ENCODE results near the gene FRA10AC1.

The FRA10AC1 gene

DNA sequence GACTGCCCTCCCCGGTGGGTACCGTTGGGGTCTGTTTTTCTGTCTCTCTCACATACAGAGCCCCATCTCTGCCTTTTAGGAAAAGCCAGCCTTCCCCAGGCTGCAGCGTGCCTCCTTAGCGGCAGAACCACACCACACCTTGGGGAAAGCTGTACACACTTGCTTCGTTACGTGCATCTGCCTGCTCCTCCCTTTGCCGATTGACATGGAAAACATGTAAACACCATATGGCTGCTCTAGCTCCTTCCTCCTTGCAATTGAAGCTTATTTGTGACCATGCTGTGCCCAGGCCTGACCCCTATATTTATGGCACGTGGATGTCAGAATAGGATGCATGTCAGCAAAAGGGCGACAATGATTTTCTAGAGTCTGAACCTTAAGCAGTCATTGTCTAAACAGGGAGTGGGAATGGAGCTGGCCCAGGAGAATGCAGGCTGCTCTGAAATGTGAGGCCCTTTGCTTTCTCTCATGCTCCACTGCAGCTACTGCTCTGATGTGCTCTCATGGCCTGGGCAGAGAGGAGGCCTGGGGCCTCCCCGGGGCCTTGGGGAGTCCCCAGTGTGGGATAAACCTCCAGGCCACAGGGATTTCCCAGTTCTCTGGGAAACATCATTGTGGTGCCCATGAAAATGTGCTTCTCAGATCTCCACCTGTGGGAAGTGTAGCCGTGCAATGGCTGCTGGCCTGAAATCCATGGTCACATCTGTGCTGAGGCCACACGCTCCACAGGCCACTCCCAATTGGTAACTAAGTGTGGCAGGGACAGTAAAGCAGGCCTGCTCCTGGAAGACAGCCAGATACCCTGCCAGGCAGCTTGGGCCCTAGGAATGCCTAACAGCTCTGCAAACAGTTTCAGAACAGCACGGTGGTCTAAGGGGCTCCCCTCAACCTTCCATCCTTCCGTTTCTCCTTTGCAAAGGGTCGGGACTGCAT lies 71.5 kb downstream of the FRA10AC1 start:
- no peaks in the 10 kb centered on the region for H3K9me3 Mint-ChIP-seq
- no peak overlapping the region for H3K27ac Mint-ChIP-seq
- no peak overlapping the region for H3K4me3 Mint-ChIP-seq
- H3K4me1 Mint-ChIP-seq (ENCODE audit: low read depth), result no peaks in the 10 kb centered on the region
- H3K36me3 Mint-ChIP-seq (ENCODE audit: low read depth), result no peaks in the 10 kb centered on the region
- intact Hi-C loops (cut with micrococcal nuclease), result no loop called here
- peaks cover 22% of the 10 kb centered on the region for H3K27me3 Mint-ChIP-seq

DNA sequence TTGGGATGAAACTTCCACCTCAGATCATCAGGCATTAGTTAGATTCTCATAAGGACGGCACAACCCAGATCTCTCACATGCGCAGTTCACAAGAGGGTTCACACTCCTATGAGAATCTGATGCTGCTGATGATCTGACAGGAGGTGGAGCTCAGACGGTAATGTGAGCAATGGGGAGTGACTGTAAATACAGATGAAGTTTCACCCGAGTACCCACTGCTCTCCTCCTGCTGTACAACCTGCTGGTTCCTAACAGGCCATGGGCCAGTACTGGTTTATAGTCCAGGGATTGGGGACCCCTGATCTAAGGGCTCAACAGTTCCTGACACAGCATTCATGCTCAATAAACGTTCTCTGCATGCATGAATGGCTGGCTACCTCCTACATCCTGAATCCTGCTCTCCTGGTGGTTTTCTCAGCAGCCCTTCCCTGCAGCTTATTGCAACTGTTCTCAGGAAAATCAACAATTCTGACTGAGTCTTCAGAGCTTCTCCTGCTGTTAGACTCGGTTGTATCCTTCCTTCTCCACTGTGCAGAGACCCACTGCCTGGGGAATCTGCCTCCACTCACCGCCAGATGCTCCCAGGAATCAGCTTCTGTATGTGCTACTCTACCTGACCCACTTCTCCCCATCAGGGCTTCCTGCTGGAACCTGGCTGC lies 72.6 kb downstream of the FRA10AC1 start:
- Mint-ChIP-seq H3K4me3 (no peak overlapping the region), H3K36me3 (ENCODE audit: low read depth) (no peaks in the 10 kb centered on the region), H3K9me3 (no peaks in the 10 kb centered on the region), H3K27ac (no peak overlapping the region), H3K4me1 (ENCODE audit: low read depth) (no peaks in the 10 kb centered on the region), H3K27me3 (peaks cover 17% of the 10 kb centered on the region)
- intact Hi-C loops (cut with micrococcal nuclease), result no loop called here

DNA sequence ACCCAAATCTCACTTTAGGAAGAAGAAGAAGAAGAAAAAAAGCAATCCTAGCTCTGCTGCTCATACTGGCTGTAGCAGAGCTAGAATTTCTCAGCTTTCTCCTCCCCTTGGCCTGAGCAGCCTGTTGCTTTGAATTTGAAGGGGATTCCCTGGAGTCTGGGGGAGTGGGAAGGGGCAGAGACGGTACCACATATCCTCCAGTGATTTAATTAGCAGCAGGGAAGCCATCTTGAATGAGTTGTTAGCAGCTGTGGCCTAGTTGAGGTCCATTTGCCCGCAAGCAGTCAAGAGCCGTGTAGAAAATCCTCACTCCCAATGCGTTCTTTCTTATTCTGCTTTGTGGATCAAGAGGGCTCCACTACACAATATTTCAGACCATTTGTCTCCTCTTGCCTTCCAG lies 73.5 kb downstream of the FRA10AC1 start:
- Mint-ChIP-seq H3K27me3 (peaks cover 13% of the 10 kb centered on the region), H3K9me3 (no peaks in the 10 kb centered on the region), H3K4me3 (no peak overlapping the region), H3K36me3 (ENCODE audit: low read depth) (no peaks in the 10 kb centered on the region), H3K4me1 (ENCODE audit: low read depth) (no peaks in the 10 kb centered on the region), H3K27ac (no peak overlapping the region)
- intact Hi-C loops (cut with micrococcal nuclease), result no loop called here

DNA sequence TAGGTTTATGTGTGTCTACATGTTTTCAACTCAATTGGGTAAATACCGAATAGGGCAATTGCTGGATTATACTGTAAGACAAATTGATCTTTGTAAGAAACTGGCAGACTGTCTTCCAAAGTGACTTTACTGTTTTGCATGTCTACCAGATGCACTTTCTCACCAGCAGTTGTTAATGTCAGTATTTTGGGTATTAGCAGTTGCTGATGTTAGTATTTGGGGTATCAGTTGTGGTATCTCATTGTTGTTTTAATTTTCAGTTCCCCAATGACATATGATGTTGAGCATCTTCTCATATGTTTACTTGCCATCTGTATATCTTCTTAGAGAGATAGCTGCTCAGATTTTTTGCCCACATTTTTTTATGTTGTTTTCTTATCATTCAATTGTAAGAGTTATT lies 79.5 kb downstream of the FRA10AC1 start:
- H3K4me1 Mint-ChIP-seq (ENCODE audit: low read depth), result peaks cover 2% of the 10 kb centered on the region

DNA sequence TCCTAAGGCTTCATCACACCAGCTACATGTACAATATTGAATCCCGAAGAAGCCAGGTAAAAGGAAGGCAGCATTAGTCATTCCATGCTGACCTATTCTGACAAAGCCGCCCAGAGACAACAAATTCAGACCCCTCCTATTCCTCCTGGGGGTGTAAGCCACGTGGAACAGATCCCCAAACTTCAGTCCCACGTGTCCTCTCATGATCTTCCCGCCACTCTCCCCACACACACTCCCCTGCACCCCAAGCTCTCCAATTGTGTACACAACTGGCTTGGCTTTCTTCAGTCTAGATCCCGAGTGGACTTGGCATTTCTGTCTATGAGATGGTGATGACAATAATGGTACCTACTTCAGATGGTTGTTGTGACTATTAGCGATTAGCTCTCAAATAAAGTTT lies 81.5 kb downstream of the FRA10AC1 start:
- peaks cover 21% of the 10 kb centered on the region for H3K4me1 Mint-ChIP-seq (ENCODE audit: low read depth)
- intact Hi-C loops (cut with micrococcal nuclease), result no loop called here
- no peaks in the 10 kb centered on the region for H3K36me3 Mint-ChIP-seq (ENCODE audit: low read depth)
- H3K27me3 Mint-ChIP-seq, result peaks cover 9% of the 10 kb centered on the region
- no peaks in the 10 kb centered on the region for H3K9me3 Mint-ChIP-seq
- H3K27ac Mint-ChIP-seq, result no peak overlapping the region
- no peak overlapping the region for H3K4me3 Mint-ChIP-seq

More for the DNA sequence above, 79.5 kb downstream of the FRA10AC1 start:
- intact Hi-C loops (cut with micrococcal nuclease), result no loop called here
- Mint-ChIP-seq H3K27ac (no peak overlapping the region), H3K27me3 (peaks cover 9% of the 10 kb centered on the region), H3K9me3 (no peaks in the 10 kb centered on the region), H3K4me3 (no peak overlapping the region), H3K36me3 (ENCODE audit: low read depth) (no peaks in the 10 kb centered on the region)

All from dendritic cell treated with granulocyte-macrophage colony-stimulating factor and Interleukin-4, amounts not matched to agents 40 ng/mL and 50 ng/mL, for 4 days (primary cell).